Measurements from ENCODE around the gene IGF1R.

DNA sequence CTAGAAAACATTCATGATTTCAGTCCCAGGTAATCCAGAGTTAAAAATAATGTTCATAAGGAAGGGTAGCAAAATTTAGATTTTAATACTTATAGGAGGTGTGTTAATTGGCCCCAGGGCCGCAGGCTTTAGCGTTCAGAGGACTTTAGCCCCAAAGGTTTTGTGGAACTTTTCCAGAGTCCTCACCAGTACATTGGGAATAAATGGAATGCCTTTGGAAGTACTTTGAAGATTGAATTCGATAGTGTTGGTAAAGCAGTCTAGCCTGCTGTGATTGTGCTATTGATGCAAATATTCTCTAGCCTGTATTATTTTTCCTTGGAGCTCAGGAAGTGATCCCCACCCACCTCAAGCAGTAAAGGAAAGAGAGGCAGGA, 137.1 kb downstream of the IGF1R start:
- no peak for TF ChIP-seq CTCF (IDR thresholded peaks at IDR 0.05; ENCODE audit: low read depth, low read length)
- TF ChIP-seq EZH2phosphoT487 (IDR thresholded peaks at IDR 0.05; ENCODE audit: low read depth), result no peak
